K562 (cell line): ENCODE data around the gene HAGHL. TPM values are rescaled to one million over a fixed set of nuclear protein-coding genes. Genes with fewer than 3 reads are reported as not detected.

Experiments
- CBX8 ChIP-seq: fragments of 200-600 bp; sonication (generic); IDR thresholded peaks from 2 replicates; pipeline ENCODE4 v1.6.1; 2012; ENCODE audit warnings: borderline replicate concordance, mixed run types, low read depth, mild to moderate bottlenecking, moderate library complexity, mixed read lengths, low read length, control low read depth, inconsistent platforms; ENCODE audit not compliant: poor library complexity, severe bottlenecking; ENCODE audit errors: extremely low read depth
- CTBP1 ChIP-seq: fragments of 450-650 bp; IDR thresholded peaks from 2 replicates; pipeline ENCODE4 v1.6.1; 2016; ENCODE audit warnings: borderline replicate concordance
- E2F1 ChIP-seq: sonication (generic); formaldehyde crosslinking; IDR thresholded peaks from 2 replicates; pipeline ENCODE4 v1.8.1; 2023; ENCODE audit warnings: mild to moderate bottlenecking, missing genetic modification reagents, moderate library complexity
- GABPB2 ChIP-seq: fragments of 250-450 bp; sonication (Bioruptor Pico); conservative IDR thresholded peaks from 2 replicates; pipeline ENCODE4 v1.5.1; 2021; ENCODE audit warnings: mild to moderate bottlenecking
- HDAC1 ChIP-seq, 2 experiments: fragments of 450-650 bp; IDR thresholded peaks; 2 replicates each; pipeline ENCODE4 v1.6.1; 2016 to 2017; ENCODE audit warnings: inconsistent platforms in 1 of 2, mild to moderate bottlenecking in 1 of 2, moderate library complexity in 1 of 2
- HDAC8 ChIP-seq: fragments of 450-650 bp; IDR thresholded peaks from 2 replicates; pipeline ENCODE4 v1.6.1; 2016; ENCODE audit warnings: mild to moderate bottlenecking, missing genetic modification characterization, moderate library complexity, missing compliant biosample characterization
- HLTF ChIP-seq: fragments of 450-650 bp; IDR thresholded peaks from 2 replicates; pipeline ENCODE4 v1.6.1; 2016
- KAT7 ChIP-seq: sonication (generic); formaldehyde crosslinking; IDR thresholded peaks from 2 replicates; pipeline ENCODE4 v1.8.0; 2022; ENCODE audit warnings: missing genetic modification reagents, mild to moderate bottlenecking, borderline replicate concordance
- MYNN ChIP-seq, 2 experiments: sonication (generic); formaldehyde crosslinking in 1 of 2; IDR thresholded peaks; 2 replicates each; pipeline versions ENCODE4 v1.5.0 to v1.6.1; 2016 to 2020; ENCODE audit warnings: antibody characterized with exemption in 1 of 2, missing genetic modification reagents in 1 of 2
- NBN ChIP-seq: fragments of 450-650 bp; IDR thresholded peaks from 2 replicates; pipeline ENCODE4 v1.6.1; 2016; ENCODE audit warnings: low read depth, mild to moderate bottlenecking
- NR1H2 ChIP-seq: sonication (generic); formaldehyde crosslinking; IDR thresholded peaks from 2 replicates; pipeline ENCODE4 v1.4.0; 2020; ENCODE audit warnings: mild to moderate bottlenecking, missing genetic modification reagents
- POLR2A ChIP-seq: fragments of 450-650 bp; conservative IDR thresholded peaks from 2 replicates; pipeline ENCODE4 v1.6.1; 2016
- POLR2G ChIP-seq: fragments of 200-400 bp; formaldehyde crosslinking; IDR thresholded peaks from 2 replicates; pipeline ENCODE4 v1.6.1; 2017; ENCODE audit warnings: low read depth, mild to moderate bottlenecking, antibody characterized with exemption, low read length, moderate library complexity
- PTRF ChIP-seq: fragments of 450-650 bp; IDR thresholded peaks from 2 replicates; pipeline ENCODE4 v1.6.1; 2016; ENCODE audit warnings: mild to moderate bottlenecking, missing genetic modification characterization, missing compliant biosample characterization
- RBBP5 ChIP-seq: fragments of 200-600 bp; sonication (generic); IDR thresholded peaks from 2 replicates; pipeline ENCODE4 v1.6.1; 2012; ENCODE audit warnings: borderline replicate concordance, mild to moderate bottlenecking, low read length, control low read depth, inconsistent platforms; ENCODE audit not compliant: insufficient read depth, poor library complexity, severe bottlenecking
- RBM14 ChIP-seq: fragments of 200-400 bp; formaldehyde crosslinking; IDR thresholded peaks from 2 replicates; pipeline ENCODE4 v1.6.1; 2018; ENCODE audit warnings: low read depth, mild to moderate bottlenecking, low read length, moderate library complexity, borderline replicate concordance; ENCODE audit not compliant: insufficient read depth
- TFAM ChIP-seq: fragments of 250-450 bp; sonication (Bioruptor Pico); conservative IDR thresholded peaks from 2 replicates; pipeline ENCODE4 v1.5.0; 2021; ENCODE audit warnings: mild to moderate bottlenecking, moderate library complexity
- ZC3H11A ChIP-seq: IDR thresholded peaks from 2 replicates; pipeline ENCODE4 v1.6.1; 2012; ENCODE audit warnings: low read depth, low read length, improper control_type of control experiment
- ZFX ChIP-seq: sonication (generic); formaldehyde crosslinking; IDR thresholded peaks from 2 replicates; pipeline ENCODE4 v1.8.0; 2022; ENCODE audit warnings: mild to moderate bottlenecking, missing genetic modification reagents, moderate library complexity
- ZNF124 ChIP-seq: sonication (generic); formaldehyde crosslinking; IDR thresholded peaks from 2 replicates; pipeline ENCODE4 v1.8.1; 2022; ENCODE audit warnings: missing genetic modification reagents
- ZNF24 ChIP-seq: fragments of 450-650 bp; IDR thresholded peaks from 2 replicates; pipeline ENCODE4 v1.6.1; 2016
- ZNF586 ChIP-seq: fragments of 450-650 bp; formaldehyde crosslinking; conservative IDR thresholded peaks from 2 replicates; pipeline ENCODE4 v1.4.0; 2020; ENCODE audit warnings: mild to moderate bottlenecking, moderate library complexity
- ZNF644 ChIP-seq: fragments of 200-800 bp; sonication (Bioruptor generic); IDR thresholded peaks from 2 replicates; pipeline ENCODE4 v1.6.1; 2016; ENCODE audit warnings: low read depth, missing genetic modification characterization, missing compliant biosample characterization
- ZNF830 ChIP-seq: fragments of 250-450 bp; sonication (Bioruptor Pico); IDR thresholded peaks from 2 replicates; pipeline ENCODE4 v1.5.0; 2021; ENCODE audit warnings: mild to moderate bottlenecking
- ZSCAN29 ChIP-seq: fragments of 450-650 bp; IDR thresholded peaks from 2 replicates; pipeline ENCODE4 v1.6.1; 2017
- polyA plus RNA-seq, 8 experiments: library from polyadenylated mRNA; depleted of rRNA in 4 of 8; stranded (reverse) in 5 of 8; unstranded in 3 of 8; fragments of >200 nt; fragmentation: Nextera tagmentation in 2 of 8; fragmentation: Illumina TruSeq in 1 of 8; extraction: Ambion mirVana in 2 of 8; extraction: Trizol in 1 of 8; gene quantifications; 2 replicates each; pipeline versions ENCODE4 v1.2.1 to v1.2.3, GENCODE V29; 2011 to 2014; ENCODE audit warnings: inconsistent platforms in 1 of 8, missing spikeins in 1 of 8
- total RNA-seq, 7 experiments: library from RNA; depleted of rRNA in 6 of 7; stranded (reverse); fragments of >200 nt in 6 of 7; fragmentation: Illumina TruSeq in 2 of 7; extraction: Trizol in 2 of 7; gene quantifications; 2 replicates each; pipeline versions ENCODE4 v1.2.1 to v1.2.3, GENCODE V29; 2011 to 2021; ENCODE audit warnings: low replicate concordance in 1 of 7
- TF ChIP-seq, protein P1 (sequence below): fragments of 450-650 bp; IDR thresholded peaks from 2 replicates; pipeline ENCODE4 v1.7.1; 2018; ENCODE audit warnings: mild to moderate bottlenecking, low read depth; ENCODE audit not compliant: partially characterized antibody
- TF ChIP-seq, protein P2 (sequence below): fragments of 250-450 bp; sonication (Bioruptor Pico); IDR thresholded peaks from 2 replicates; pipeline ENCODE4 v1.8.0; 2021; ENCODE audit warnings: moderate library complexity, mild to moderate bottlenecking, inconsistent platforms

The HAGHL gene
- total and polyA plus RNA-seq, 9 of the 15 experiments (the other 6 are each of a cell fraction or from before 2014, with no cell fraction given): 0.31 to 83.4 (median 20.7) TPM

GRCh38 chr16:683396-684070 is 43.4 kb upstream of the HAGHL start (continued):
- TF ChIP-seq, protein P1, sequence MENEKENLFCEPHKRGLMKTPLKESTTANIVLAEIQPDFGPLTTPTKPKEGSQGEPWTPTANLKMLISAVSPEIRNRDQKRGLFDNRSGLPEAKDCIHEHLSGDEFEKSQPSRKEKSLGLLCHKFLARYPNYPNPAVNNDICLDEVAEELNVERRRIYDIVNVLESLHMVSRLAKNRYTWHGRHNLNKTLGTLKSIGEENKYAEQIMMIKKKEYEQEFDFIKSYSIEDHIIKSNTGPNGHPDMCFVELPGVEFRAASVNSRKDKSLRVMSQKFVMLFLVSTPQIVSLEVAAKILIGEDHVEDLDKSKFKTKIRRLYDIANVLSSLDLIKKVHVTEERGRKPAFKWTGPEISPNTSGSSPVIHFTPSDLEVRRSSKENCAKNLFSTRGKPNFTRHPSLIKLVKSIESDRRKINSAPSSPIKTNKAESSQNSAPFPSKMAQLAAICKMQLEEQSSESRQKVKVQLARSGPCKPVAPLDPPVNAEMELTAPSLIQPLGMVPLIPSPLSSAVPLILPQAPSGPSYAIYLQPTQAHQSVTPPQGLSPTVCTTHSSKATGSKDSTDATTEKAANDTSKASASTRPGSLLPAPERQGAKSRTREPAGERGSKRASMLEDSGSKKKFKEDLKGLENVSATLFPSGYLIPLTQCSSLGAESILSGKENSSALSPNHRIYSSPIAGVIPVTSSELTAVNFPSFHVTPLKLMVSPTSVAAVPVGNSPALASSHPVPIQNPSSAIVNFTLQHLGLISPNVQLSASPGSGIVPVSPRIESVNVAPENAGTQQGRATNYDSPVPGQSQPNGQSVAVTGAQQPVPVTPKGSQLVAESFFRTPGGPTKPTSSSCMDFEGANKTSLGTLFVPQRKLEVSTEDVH: no peak
- TF ChIP-seq, protein P2, sequence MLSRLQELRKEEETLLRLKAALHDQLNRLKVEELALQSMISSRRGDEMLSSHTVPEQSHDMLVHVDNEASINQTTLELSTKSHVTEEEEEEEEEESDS: no peak
- TF ChIP-seq CTBP1: no peak
- TF ChIP-seq HLTF: no peak
- peak in 1 of 2 experiments; percentile 31; a peak in 1 of 4 replicates for TF ChIP-seq HDAC1 (IDR thresholded peaks at IDR 0.05)
- no peak; the same call in 1 of the 2 replicates for TF ChIP-seq E2F1 (CRISPR knock-in tag)
- TF ChIP-seq RBM14: no peak
- peak; percentile 89; the same call in 1 of the 2 replicates for TF ChIP-seq ZNF830 (CRISPR knock-in tag)
- no peak for TF ChIP-seq KAT7
- peak; percentile 59 for TF ChIP-seq ZFX (CRISPR knock-in tag)
- no peak for TF ChIP-seq ZSCAN29
- TF ChIP-seq POLR2G: 0 out of 2 replicates have a peak, but pooled peaks have one; percentile 57
- no peak for TF ChIP-seq ZNF586 (CRISPR knock-in tag)
- TF ChIP-seq HDAC8 (tag): 0 out of 2 replicates have a peak, but pooled peaks have one; percentile 15
- TF ChIP-seq NBN: no peak
- TF ChIP-seq NR1H2 (CRISPR knock-in tag): 0 out of 2 replicates have a peak, but pooled peaks have one; percentile 66
- TF ChIP-seq GABPB2 (CRISPR knock-in tag): 0 out of 2 replicates have a peak, but pooled peaks have one; percentile 54
- no peak for TF ChIP-seq ZC3H11A
- TF ChIP-seq MYNN (IDR thresholded peaks at IDR 0.05): no peak; the same call in 1 of the 2 replicates
- TF ChIP-seq MYNN (CRISPR knock-in tag; IDR thresholded peaks at IDR 0.05): no peak
- no peak for TF ChIP-seq ZNF644 (tag)
- TF ChIP-seq TFAM (CRISPR knock-in tag): no peak
- TF ChIP-seq PTRF (tag): no peak
- TF ChIP-seq RBBP5: peak; percentile 66
- TF ChIP-seq CBX8: no peak
- TF ChIP-seq ZNF24: no peak
- TF ChIP-seq ZNF124 (CRISPR knock-in tag): no peak
- TF ChIP-seq POLR2A: peak; percentile 67
